Small intestine (tissue), 7 donors: Measurements from ENCODE around the gene LRIT2. TPM values are rescaled to one million over a fixed set of nuclear protein-coding genes. Genes with fewer than 3 reads are reported as not detected.
"Not testable (repeated sequence)": the region's sequence is repeated elsewhere in the genome, so short reads cannot be mapped to it uniquely, and the experiment has no call there.

Experiments
- DNase-seq, 2 donors: peaks; one replicate each; pipeline versions ENCODE4 v3.0.0 to v3.0.0-alpha.2; 2013
- FAIRE-seq: peaks from 2 replicates; lab custom pipeline; 2012; peaks lifted over from hg19 to GRCh38; lab: Jason Lieb, UNC
- H3K27ac ChIP-seq, 3 donors: one replicate each; pipeline ENCODE4 v1.5.1; 2013; ENCODE audit warnings: low read length in 2 of 3, mild to moderate bottlenecking in 2 of 3, control low read depth in 1 of 3, inconsistent platforms in 1 of 3, low read depth in 1 of 3, moderate library complexity in 1 of 3
- H3K27me3 ChIP-seq, 3 donors: one replicate each; pipeline ENCODE4 v1.6.1; 2013; ENCODE audit warnings: low read length in 3 of 3, inconsistent platforms in 1 of 3; ENCODE audit not compliant: control insufficient read depth in 3 of 3, insufficient read depth in 3 of 3
- H3K36me3 ChIP-seq, 3 donors: one replicate each; pipeline ENCODE4 v1.6.1; 2013; ENCODE audit warnings: low read length in 3 of 3, inconsistent platforms in 1 of 3, low read depth in 1 of 3, mild to moderate bottlenecking in 1 of 3, moderate library complexity in 1 of 3; ENCODE audit not compliant: control insufficient read depth in 3 of 3, insufficient read depth in 2 of 3
- H3K4me1 ChIP-seq, 3 donors: one replicate each; pipeline ENCODE4 v1.6.1; 2013; ENCODE audit warnings: low read length in 2 of 3, inconsistent platforms in 1 of 3, low read depth in 1 of 3, mild to moderate bottlenecking in 1 of 3, moderate library complexity in 1 of 3; ENCODE audit not compliant: control insufficient read depth in 3 of 3, insufficient read depth in 2 of 3
- H3K4me3 ChIP-seq, 3 donors: one replicate each; pipeline ENCODE4 v1.5.1; 2013; ENCODE audit warnings: low read length in 3 of 3, control low read depth in 1 of 3, inconsistent platforms in 1 of 3, low read depth in 1 of 3, mild to moderate bottlenecking in 1 of 3, moderate library complexity in 1 of 3
- H3K9me3 ChIP-seq, 2 donors: one replicate each; pipeline ENCODE4 v1.6.1; 2013; ENCODE audit warnings: low read depth in 1 of 2, low read length in 1 of 2; ENCODE audit not compliant: control insufficient read depth in 2 of 2, insufficient read depth in 1 of 2
- WGBS, 3 donors: extraction: QIAGEN DNeasy Blood & Tissue Kit; methylation state at CpG; one replicate each; pipeline ENCODE4 v1.1.7; 2013; 5-methylcytosine and 5-hydroxymethylcytosine counted together
- polyA plus RNA-seq, 4 donors: library from polyadenylated mRNA; stranded (reverse) in 3 of 4; unstranded in 1 of 4; fragments of 200-250 nt in 3 of 4; fragments of 120-200 nt in 1 of 4; gene quantifications; one replicate each; pipeline versions ENCODE4 v1.2.1 to v1.2.3, GENCODE V29; 2013
- donor health status: healthy with polysubstance abuse.
- donor health status: control.
- donor health status: control.
- donor health status: Bipolar disorder and iron deficiency.
- donor health status: healthy.

Gene LRIT2
- polyA plus RNA-seq, 4 donors: 0.25 TPM; not detected in 3

DNA sequence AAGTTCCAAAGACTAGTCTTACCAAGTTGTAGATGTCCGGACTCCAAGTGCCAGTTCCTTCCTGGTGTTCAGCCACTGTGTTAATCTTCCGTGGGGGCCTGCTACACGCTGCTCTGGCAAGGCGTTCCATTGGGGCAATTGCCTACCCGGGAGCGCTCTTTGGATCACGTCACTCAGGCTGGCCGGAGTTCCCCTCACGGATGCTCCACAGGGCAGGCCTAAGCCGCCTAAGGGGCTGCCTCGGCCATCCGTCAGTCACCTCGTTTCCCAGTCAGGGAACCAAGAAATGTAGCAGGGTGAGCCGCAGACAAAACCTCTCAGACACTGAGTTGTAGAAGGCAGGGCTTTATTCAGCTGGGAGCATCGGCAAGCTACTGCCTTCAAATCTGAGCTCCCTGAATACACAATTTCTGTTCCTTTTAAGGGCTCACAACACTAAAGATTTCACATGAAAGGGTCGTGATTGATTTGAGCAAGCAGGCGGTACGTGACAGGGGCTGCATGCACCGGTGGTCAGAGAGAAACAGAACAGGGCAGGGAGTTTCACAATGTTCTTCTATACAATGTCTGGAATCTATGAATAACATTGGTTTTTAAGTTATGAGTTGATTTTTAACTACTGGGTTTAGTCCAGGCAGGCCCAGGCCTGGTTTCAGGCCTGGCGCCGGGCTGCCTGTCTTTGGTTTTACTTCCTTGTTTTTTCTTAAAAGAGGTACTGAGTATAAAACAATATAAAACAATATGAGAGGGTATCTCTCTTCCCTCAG, 53.5 kb downstream of the LRIT2 start:
- H3K27me3 ChIP-seq, H3K9me3 ChIP-seq, DNase-seq, H3K36me3 ChIP-seq, FAIRE-seq, H3K4me3 ChIP-seq, H3K4me1 ChIP-seq: not testable (repeated sequence)
- 86 to 88% (median 86%) methylated on average over 18 to 21 of the region's 21 CpGs for WGBS, 3 donors
- peak overlapping the region in 1 of 3 donors; percentile 11 for H3K27ac ChIP-seq

DNA sequence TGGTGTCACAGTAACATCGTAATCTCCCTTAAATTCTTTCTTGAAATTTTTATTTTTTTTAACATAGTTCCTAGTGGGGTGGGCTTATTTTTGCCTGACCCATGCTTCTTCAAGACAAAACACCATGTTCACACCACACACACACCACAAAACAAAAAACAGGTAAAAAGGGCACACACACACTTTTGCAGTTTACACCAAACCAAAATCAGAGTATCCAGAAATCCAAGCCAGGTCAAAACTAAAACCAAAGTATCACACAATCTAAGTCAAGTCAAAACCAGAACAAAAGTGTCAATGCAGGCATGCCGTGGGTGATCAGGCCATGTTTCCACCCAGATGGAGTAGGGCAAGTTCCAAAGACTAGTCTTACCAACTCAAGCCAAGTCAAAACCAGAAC, 54.1 kb downstream of the LRIT2 start:
- not testable (repeated sequence) for H3K27ac ChIP-seq, H3K4me3 ChIP-seq, FAIRE-seq

More for the DNA sequence above, 54.1 kb downstream of the LRIT2 start:
- H3K36me3 ChIP-seq, H3K4me1 ChIP-seq, H3K27me3 ChIP-seq, DNase-seq, H3K9me3 ChIP-seq: not testable (repeated sequence)
- WGBS, 3 donors: 79 to 88% (median 81%) methylated on average over 2 of the region's 2 CpGs

Other genes starting within 250 kb of the LRIT2 start
- 100 to 1,000 TPM; 142 to 301 (median 244) TPM for gene GHITM, start 86.0 kb downstream of the LRIT2 start, polyA plus RNA-seq
- 10 to 100 TPM in 1 of 4 donors, not detected in 3; 48.6 TPM for gene GPR15LG, start 51.7 kb downstream of the LRIT2 start, polyA plus RNA-seq
- 10 to 100 TPM in 1 of 4 donors, under 1 TPM in 1, not detected in 2; 0.06 to 18.2 TPM for gene CDHR1, start 31.0 kb downstream of the LRIT2 start, polyA plus RNA-seq
- not detected for gene LRIT1, start 16.0 kb upstream of the LRIT2 start, polyA plus RNA-seq
- gene RGR, start 19.5 kb upstream of the LRIT2 start, polyA plus RNA-seq: under 1 TPM in 2 of 4 donors, not detected in 2; 0.04 to 0.12 TPM
- 10 to 100 TPM in 3 of 4 donors, 1 to 10 TPM in 1; 9.8 to 22.8 (median 16.2) TPM for gene CCSER2, start 103.0 kb upstream of the LRIT2 start, polyA plus RNA-seq